ENCODE data around the gene DIAPH3. TPM values are rescaled to one million over a fixed set of nuclear protein-coding genes. Genes with fewer than 3 reads are reported as not detected.

DIAPH3 gene
- total RNA-seq, 1 donor from 2014 or later: 2.6 TPM

DNA sequence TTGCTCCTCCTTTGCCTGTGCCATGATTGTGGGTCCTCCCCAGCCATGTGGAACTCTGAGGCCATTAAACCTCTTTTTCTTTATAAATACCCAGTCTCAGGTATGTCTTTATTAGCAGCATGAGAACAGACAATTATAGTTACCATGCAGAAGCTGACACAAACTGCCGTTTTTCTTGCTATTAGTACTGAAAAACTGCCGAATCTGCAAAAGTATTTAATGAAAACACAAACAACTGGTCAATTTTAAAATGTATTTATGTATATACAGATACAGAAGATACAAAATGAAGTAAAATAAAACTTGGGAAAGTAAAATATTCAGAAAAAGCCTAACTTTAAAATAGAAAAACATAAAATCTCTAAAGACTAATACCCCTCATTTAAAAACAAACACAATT, 206.3 kb downstream of the DIAPH3 start:
- no peak for TF ChIP-seq CTCF (IDR thresholded peaks at IDR 0.05; ENCODE audit: partially characterized antibody, unreplicated experiment)
- Mint-ChIP-seq H3K4me3 (ENCODE audit: unreplicated experiment) (no peak overlapping the region), H3K27ac (ENCODE audit: unreplicated experiment) (no peak overlapping the region), H3K4me1 (ENCODE audit: low read depth, unreplicated experiment) (no peaks in the 10 kb centered on the region), H3K36me3 (ENCODE audit: unreplicated experiment) (no peaks in the 10 kb centered on the region), H3K27me3 (ENCODE audit: unreplicated experiment) (no peaks in the 10 kb centered on the region), H3K9me3 (ENCODE audit: unreplicated experiment) (no peaks in the 10 kb centered on the region)
- DNase-seq: no peak

DNA sequence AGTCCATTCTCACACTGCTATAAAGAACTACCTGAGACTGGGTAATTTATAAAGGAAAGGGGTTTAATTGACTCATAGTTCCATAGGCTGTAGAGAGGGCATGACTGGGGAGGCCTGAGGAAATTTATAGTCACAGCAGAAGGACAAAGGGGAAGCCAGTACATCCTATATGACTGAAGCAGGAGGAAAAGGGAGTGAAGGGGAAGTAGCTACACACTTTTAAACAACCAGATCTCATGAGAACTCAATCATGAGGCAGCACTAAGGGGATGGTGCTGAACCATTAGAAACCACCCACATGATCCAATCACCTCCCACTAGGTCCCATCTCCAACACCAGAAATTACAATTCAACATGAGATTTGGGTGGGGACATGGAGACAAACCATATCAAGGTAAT, 209.1 kb downstream of the DIAPH3 start:
- Mint-ChIP-seq H3K9me3 (ENCODE audit: unreplicated experiment) (no peaks in the 10 kb centered on the region), H3K27ac (ENCODE audit: unreplicated experiment) (no peak overlapping the region), H3K27me3 (ENCODE audit: unreplicated experiment) (no peaks in the 10 kb centered on the region), H3K36me3 (ENCODE audit: unreplicated experiment) (no peaks in the 10 kb centered on the region), H3K4me3 (ENCODE audit: unreplicated experiment) (no peak overlapping the region), H3K4me1 (ENCODE audit: low read depth, unreplicated experiment) (no peaks in the 10 kb centered on the region)
- no peak for DNase-seq
- TF ChIP-seq CTCF (IDR thresholded peaks at IDR 0.05; ENCODE audit: partially characterized antibody, unreplicated experiment): no peak

- Mint-ChIP-seq H3K36me3 (ENCODE audit: unreplicated experiment) (no peaks in the 10 kb centered on the region), H3K9me3 (ENCODE audit: unreplicated experiment) (no peaks in the 10 kb centered on the region), H3K27me3 (ENCODE audit: unreplicated experiment) (no peaks in the 10 kb centered on the region), H3K4me3 (ENCODE audit: unreplicated experiment) (no peak overlapping the region), H3K27ac (ENCODE audit: unreplicated experiment) (no peak overlapping the region), H3K4me1 (ENCODE audit: low read depth, unreplicated experiment) (no peaks in the 10 kb centered on the region)
- no peak for DNase-seq
- no peak for TF ChIP-seq CTCF (IDR thresholded peaks at IDR 0.05; ENCODE audit: partially characterized antibody, unreplicated experiment)
These were observed 212.7 kb downstream of the DIAPH3 start for GRCh38 chr13:59951011-59951410.

GRCh38 chr13:59950266-59950665, 213.5 kb downstream of the DIAPH3 start:
- Mint-ChIP-seq H3K4me3 (ENCODE audit: unreplicated experiment) (no peak overlapping the region), H3K27me3 (ENCODE audit: unreplicated experiment) (no peaks in the 10 kb centered on the region), H3K4me1 (ENCODE audit: low read depth, unreplicated experiment) (no peaks in the 10 kb centered on the region), H3K9me3 (ENCODE audit: unreplicated experiment) (no peaks in the 10 kb centered on the region), H3K27ac (ENCODE audit: unreplicated experiment) (no peak overlapping the region), H3K36me3 (ENCODE audit: unreplicated experiment) (no peaks in the 10 kb centered on the region)
- no peak for TF ChIP-seq CTCF (IDR thresholded peaks at IDR 0.05; ENCODE audit: partially characterized antibody, unreplicated experiment)
- no peak for DNase-seq

DNA sequence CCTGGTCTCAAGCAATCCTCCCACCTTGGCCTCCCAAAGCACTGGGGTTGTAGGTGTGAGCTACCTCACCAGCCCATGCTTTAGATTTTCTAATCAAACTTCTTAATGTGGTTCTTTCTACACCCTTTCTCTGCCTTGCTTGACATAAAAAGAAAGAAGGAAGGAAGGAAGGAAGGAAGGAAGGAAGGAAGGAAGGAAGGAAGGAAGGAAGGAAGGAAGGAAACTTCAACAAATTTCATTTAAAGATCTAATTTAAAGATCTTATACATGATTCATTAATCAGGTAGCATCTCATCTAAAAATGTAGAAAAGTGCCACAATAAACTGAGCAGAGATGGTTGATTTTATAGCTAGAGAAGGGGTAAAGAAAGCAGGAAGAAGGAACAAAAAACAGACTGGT, 215.0 kb downstream of the DIAPH3 start:
- DNase-seq: no peak
- Mint-ChIP-seq H3K36me3 (ENCODE audit: unreplicated experiment) (no peaks in the 10 kb centered on the region), H3K4me3 (ENCODE audit: unreplicated experiment) (no peak overlapping the region), H3K27ac (ENCODE audit: unreplicated experiment) (no peak overlapping the region), H3K9me3 (ENCODE audit: unreplicated experiment) (no peaks in the 10 kb centered on the region), H3K27me3 (ENCODE audit: unreplicated experiment) (no peaks in the 10 kb centered on the region), H3K4me1 (ENCODE audit: low read depth, unreplicated experiment) (no peaks in the 10 kb centered on the region)
- no peak for TF ChIP-seq CTCF (IDR thresholded peaks at IDR 0.05; ENCODE audit: partially characterized antibody, unreplicated experiment)
